T-helper 9 cell (primary cell): ENCODE results near the gene RRP36.
A peak's percentile ranks its signal among the peaks of the same experiment; 100 is the strongest.
"Not testable (repeated sequence)": the region's sequence is repeated elsewhere in the genome, so short reads cannot be mapped to it uniquely, and the experiment has no call there.

Experiments
- DNase-seq: peaks from one replicate; pipeline ENCODE4 v3.0.0-alpha.2; 2020

RRP36 gene

GRCh38 chr6:43038727-43039126 is 17.3 kb downstream of the RRP36 start:
- DNase-seq = no peak

- DNase-seq = no peak
Measured at GRCh38 chr6:43040542-43041257, 19.3 kb downstream of the RRP36 start.

- DNase-seq = not testable (repeated sequence)
Measured at GRCh38 chr6:43041475-43041874, 20.1 kb downstream of the RRP36 start.

DNA sequence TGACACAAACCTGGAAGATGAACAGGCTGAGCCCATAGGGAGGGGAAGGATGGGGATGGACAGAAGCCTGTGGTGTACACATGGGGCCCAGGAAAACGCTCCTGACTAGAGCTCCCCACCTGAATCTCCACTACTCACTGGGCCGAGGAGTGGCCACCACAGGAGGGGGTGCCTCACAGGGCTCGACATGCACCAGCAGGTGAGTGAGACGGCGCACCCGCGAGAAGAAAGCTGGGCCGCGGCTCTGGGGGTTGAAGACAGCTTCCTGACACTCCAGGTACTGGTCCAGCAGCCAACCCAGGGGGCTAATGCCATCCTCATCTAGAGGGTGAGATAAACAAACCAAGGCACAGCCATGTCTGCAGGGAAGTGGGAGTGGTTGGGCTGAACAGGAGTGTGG is 21.9 kb downstream of the RRP36 start:
- no peak for DNase-seq

DNA sequence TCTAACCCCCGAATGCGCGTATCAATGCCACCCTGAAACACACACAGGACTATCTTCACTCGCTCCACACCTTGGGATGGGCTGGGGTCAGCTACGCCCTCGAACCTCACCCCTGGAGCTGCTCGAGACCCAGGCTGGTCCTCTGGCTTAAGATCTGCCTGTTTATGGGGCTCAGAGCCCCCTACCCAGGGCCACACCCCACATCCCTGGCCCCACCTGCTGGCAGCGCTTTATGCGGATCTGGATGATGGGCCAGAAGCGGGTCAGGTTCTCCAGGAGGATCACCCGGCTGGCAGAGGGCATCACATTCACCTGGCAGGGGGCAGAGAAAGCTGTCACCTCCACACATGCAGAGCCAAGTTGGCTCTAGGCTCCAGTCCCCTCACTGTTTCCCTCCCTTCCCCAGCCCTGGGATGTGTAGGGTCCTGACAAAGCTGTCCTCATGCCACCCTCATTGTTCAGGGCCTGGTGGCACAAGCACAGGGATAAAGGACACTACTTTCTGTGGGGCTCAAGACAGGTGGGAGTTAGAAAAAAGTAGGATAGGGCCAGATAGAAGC is 24.0 kb downstream of the RRP36 start:
- no peak for DNase-seq

- no peak for DNase-seq
Measured at GRCh38 chr6:43047998-43048397, 26.6 kb downstream of the RRP36 start.

DNA sequence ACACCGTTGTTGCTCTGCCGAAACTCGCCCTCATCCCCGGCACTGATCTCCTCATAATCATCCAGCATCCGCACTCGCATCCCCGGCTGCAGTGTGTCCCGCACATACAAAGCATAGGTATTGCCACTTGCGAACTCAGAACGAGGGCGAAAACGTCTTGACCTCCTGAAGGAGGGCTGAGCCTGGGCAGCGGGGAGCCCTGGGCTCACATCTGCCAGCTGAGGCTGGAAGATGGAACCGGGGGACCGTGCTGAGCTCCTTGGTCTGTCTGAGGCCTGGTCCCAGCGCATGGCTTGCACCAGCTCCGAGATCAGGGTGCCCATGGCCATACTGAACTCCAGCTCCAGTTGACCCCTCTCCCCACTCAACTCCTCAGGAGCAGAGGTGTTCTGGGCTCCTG is 29.6 kb downstream of the RRP36 start:
- DNase-seq = no peak

GRCh38 chr6:43052225-43052841 is 30.9 kb downstream of the RRP36 start:
- DNase-seq = no peak

DNA sequence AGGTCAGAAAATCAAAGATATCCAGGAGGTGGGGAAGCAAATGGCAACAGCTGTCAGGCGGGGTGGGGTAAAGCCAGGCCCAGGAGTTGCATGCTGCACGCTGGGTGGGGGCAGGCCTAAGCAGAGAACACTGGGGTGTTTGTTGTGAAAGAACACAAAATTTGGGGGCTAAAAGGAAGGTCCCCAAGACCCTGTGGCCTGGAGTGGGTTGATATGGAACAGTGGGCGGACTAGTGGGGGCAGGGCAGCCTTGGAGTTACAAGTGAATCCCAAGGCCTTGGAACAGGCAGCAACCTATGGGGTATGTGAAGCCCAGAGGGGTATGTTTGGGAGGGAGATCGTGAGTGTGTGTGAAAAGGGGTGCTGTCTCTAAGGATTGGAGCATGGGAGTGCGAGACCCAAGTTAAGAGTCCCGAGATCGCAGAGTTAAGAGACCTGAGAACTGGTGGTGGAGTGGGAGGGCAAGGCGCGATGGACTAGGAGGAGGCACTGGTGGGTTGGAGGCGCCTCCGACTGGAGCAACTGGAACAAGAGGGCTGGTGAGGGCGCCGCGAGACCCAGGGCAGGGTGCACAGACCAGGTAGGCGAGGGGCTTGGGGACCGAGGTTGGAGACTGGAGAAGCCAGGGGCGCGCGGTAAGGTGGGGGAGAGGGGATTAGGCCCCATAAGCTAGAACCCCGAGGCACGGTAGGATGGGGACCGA is 31.6 kb downstream of the RRP36 start:
- DNase-seq = no peak

DNA sequence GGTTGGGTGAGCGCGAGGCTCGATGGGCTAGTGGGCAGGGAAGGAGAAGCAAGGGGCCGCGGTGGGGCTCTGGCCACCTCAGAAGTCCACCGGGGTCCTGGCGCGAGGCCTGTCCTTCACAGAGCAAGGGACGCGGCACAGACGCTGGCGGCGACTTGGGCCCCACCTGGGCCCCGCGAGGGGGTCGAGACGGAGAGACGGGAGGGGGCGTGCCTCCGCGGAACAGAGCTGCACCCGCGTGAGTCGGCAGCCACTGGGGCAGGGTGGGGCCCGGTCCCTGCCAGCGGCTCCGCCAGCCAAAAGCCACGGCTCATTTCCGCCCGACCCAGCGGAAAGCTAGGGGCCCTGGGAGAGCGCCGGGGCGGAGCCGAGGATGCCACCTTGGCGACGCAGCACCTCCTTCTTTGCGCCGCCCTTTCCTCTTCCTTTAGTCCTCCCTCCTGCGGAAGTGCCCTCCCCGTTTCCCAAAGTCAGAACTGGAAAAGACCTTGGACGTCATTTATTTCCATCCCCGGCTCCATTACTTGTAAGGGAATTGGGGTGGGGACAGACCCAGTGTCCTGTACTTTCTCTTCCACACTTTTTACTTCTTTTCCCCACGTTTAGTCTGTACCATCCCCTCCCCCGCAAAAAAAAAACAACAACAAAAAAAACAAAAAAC is 32.3 kb downstream of the RRP36 start, which contains the start of gene CUL7:
Gene CUL7, minus strand, starts transcription at position 307 of the 661 bp plus-strand sequence. CDS start 1,063 bp downstream, outside the sequence.
- peak; percentile 80 for DNase-seq

DNA sequence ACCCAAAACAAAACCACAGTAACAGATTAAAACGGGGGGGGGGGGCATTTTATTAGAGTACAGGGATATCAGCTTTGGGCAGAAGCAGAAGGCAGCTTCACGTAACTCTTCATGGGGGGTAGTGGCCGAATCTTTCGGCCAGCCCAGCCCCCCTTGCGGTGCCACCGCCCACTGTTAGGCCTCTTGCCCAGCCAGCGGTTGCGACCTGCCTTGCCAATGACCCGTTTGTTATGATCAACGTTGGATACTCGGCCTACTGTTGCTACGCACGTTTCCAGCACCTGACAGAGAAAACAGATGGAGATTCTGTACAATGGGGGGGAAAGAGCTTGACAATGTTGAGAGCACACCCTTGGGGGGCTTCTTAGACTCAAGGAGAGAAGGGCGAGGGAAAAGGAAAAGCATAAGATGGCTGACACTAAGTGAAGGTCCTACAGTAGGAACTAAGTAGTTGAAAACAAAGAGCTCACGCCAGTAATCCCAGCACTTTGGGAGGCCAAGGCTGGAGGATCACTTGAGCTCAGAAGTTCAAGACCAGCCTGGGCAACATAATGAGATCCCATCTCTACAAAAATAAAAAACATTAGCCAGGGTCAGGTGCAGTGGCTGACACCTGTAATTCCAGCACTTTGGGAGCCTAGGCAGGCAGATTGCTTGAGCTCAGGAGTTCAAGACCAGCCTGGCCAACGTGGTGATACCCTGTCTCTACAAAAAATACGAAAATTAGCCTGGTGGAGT is 33.0 kb downstream of the RRP36 start:
- DNase-seq = no peak

DNA sequence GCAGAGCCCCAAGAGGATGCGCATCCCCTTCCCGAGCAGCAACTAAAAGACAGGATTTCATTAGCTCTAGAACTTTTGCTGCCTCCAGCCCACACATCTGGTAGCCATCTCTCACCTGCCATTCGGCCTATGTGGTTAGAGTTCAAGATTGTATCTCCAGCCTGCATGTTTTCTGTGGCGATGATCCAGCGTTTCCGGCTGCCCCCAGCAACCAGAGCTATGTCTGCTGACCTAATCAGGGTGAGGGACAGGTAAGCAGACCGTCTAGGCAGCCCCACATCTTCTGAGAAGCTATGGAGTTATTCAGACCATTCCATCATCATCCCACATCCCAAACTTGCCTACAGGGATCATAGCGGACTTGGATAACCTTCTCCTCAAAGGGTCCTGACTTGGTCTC is 34.5 kb downstream of the RRP36 start:
- DNase-seq = no peak

DNA sequence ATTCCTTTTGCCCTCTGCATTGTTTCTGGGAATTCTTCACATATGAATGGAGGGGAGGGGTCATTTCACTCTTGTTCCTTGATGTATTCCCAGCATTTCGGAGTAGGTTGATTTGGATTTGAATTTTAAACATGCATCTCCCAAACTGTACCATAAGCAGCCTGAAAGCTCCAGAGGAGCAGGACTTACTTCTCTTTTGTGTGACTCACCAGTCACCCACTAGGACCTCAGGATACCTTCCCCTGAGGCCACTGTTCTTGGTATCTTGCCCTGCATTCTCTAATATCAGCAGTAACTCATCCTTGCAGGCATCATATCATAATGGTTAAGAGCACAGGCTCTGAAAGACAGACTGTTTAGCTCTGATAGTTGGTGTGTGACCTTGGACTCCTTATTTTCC is 37.1 kb downstream of the RRP36 start:
- no peak for DNase-seq

DNA sequence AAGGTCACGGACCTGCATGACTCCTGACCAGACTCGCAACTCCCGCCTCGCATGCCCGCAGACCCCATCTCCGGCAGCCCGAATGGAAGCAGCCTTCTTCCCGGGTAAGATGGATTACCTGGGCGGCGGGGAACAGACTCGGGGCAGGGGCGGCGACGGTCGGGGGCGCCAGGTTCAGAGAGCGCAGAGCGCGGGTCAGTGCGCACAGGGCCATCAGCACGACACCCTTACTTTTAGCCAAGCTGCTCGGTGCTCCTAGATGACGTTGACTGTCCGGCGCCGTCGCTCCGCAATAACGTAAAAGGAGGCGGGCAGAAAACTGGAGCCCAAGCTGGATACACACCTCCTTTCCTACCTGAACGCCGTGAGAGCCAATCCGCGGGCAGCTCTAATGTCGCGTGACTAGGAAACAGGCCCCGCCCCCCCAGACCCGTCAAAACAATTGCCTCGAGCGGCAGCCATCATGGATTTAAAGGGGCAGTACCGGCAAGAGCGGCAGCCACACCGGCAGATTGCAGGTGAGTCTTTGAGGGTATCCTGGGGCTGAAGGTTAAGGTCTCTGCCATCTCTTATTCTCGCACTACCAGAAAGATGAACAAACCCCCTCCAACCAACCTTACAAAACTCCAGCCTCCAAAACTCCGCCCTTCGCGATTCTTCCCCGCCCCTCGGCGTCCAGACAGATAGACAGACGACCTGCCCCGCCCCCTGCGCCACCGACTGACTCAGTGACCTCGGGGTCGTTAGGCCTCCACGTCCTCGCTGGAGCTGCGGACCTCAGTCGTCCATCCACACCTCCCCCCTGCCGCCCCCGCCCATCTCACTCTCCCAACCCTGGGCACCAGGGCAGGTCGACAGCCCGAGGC is 38.0 kb downstream of the RRP36 start, which contains the start of the genes KLC4 and MRPL2:
Gene KLC4, plus strand, starts transcription at position 464 of the 866 bp plus-strand sequence. CDS start 1,705 bp downstream, outside the sequence.
Gene MRPL2, minus strand, starts transcription at position 267 of the 866 bp plus-strand sequence. Its CDS starts 53 bp downstream, at position 214.
- peak; percentile 97 for DNase-seq

DNA sequence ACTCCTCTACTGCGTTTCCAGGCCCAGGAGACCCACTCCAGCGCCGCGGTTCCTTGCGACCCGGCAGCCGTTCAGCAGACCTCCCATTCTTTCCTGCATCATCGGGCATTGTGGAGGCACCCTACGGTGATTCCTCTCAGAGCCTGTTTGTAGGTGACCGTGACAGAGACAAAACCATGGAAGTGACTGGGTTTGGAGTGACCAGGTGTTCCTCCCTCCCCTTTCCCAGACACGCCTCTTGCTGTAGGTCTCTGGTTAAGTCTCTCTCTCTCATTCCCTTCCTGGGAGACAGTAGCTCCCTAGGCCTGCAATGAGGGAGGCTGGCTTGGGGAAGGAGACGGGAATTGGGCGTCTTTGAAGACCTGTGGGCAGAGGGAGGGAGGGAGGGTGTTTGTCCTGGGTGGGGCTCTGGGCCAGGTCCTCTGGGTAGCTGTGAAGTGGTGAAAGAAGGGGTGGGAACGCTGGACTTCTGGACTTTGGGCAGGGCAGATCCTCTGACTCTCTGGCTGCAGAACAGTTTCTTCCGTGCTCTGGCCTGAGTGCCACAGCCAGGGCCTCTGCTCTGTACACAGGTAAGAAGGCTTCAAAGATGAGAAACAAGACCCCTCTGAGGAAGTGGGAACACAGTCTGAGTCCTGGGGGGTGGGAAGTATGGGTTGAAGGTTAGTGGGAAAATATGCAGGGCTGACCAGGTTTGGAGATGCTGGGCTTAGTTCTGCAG is 38.8 kb downstream of the RRP36 start:
- no peak for DNase-seq

DNA sequence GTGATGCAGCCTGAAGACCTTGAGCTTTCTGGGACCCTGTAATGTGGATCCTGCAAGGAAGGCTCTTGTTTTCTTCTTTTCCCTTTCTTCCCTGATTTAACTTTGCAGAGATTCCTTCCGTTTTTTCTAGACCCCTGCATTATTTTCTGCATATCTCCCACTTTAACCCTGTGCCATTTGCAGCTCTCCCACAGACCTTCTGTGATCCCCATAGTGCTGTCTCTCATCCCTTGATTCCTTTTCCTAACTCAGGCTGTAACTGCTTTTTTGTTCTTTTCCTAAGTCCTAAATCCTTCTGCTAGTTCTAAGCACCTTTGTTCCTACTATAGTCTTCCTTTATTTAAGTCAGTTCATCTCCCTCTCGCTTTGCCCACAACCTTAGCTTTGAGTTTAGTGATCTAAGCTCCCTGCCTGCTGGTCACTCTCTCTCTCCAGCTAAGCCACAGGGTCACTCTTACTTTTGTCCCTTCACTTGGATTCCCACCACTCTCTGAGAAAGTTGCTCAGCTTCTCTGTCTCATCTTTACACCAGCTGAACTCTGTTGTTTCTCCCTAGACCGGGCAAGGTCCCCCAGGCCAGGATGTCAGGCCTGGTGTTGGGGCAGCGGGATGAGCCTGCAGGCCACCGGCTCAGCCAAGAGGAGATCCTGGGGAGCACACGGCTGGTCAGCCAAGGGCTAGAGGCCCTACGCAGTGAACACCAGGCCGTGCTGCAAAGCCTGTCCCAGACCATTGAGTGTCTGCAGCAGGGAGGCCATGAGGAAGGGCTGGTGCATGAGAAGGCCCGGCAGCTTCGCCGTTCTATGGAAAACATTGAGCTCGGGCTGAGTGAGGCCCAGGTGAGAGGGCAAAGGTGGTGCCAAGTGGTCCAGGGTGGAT is 39.6 kb downstream of the RRP36 start:
- no peak for DNase-seq

DNA sequence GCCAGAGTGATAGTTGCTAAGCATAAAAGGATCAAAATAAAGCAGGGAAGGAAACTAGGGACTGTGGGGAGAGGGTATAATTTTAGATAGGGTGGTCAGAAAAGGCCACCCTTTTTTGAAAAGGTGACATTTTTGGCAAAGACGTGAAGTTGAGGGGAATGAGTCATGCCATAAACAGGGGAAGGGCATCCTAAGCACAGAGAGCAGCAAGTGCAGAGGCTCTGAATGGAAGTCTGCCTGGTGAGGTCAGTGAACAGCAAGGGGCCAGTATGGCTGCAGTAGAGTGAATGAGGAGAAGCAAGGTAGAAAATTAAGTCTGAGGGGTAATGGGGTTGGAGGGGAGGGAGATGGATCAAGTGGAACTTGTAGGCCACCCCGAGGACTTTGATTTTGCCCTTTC is 40.4 kb downstream of the RRP36 start:
- DNase-seq = no peak

GRCh38 chr6:43062818-43063217 is 41.4 kb downstream of the RRP36 start:
- no peak for DNase-seq

GRCh38 chr6:43070028-43070632 is 48.7 kb downstream of the RRP36 start:
- no peak for DNase-seq
